H1 (cell line): Measurements from ENCODE around the gene ZNF366. TPM values are rescaled to one million over a fixed set of nuclear protein-coding genes. Genes with fewer than 3 reads are reported as not detected.

ENCODE experiments used
- EZH2 ChIP-seq: fragments of 200-600 bp; sonication (generic); IDR thresholded peaks from 2 replicates; pipeline ENCODE4 v1.7.1; 2012; ENCODE audit warnings: low read depth, mild to moderate bottlenecking, moderate library complexity, low read length, inconsistent platforms; ENCODE audit not compliant: severe bottlenecking
- KDM4A ChIP-seq: IDR thresholded peaks from one replicate; pipeline ENCODE4 v1.7.1; 2012; ENCODE audit warnings: low read depth, mild to moderate bottlenecking, moderate library complexity, low read length, inconsistent platforms; ENCODE audit not compliant: severe bottlenecking
- PHF8 ChIP-seq: fragments of 200-600 bp; sonication (generic); conservative IDR thresholded peaks from 2 replicates; pipeline ENCODE4 v1.7.1; 2012; ENCODE audit warnings: low read depth, mild to moderate bottlenecking, inconsistent platforms, low read length, moderate library complexity
- POLR2A ChIP-seq, 2 experiments: IDR thresholded peaks; 1 replicate in 1 of 2; 2 replicates in 1 of 2; pipeline ENCODE4 v1.6.1; 2011; ENCODE audit warnings: low read depth in 2 of 2, low read length in 2 of 2, mild to moderate bottlenecking in 2 of 2; ENCODE audit errors: control extremely low read depth in 1 of 2
- RAD21 ChIP-seq, 2 experiments: IDR thresholded peaks in 1 of 2; conservative IDR thresholded peaks in 1 of 2; 2 replicates each; pipeline ENCODE4 v1.6.1; 2011; ENCODE audit warnings: low read depth in 2 of 2, low read length in 2 of 2, improper control_type of control experiment in 1 of 2, inconsistent platforms in 1 of 2, mild to moderate bottlenecking in 1 of 2, moderate library complexity in 1 of 2
- RBBP5 ChIP-seq: IDR thresholded peaks from 2 replicates; pipeline ENCODE4 v1.7.1; 2012; ENCODE audit warnings: low read depth, mild to moderate bottlenecking, inconsistent platforms, low read length, moderate library complexity, borderline replicate concordance
- RNF2 ChIP-seq: fragments of 200-900, 300-1000 bp; sonication (generic); IDR thresholded peaks from 2 replicates; pipeline ENCODE4 v1.7.1; 2016; ENCODE audit warnings: borderline replicate concordance, low read depth, mild to moderate bottlenecking, antibody characterized with exemption, low read length; ENCODE audit not compliant: poor library complexity, severe bottlenecking; ENCODE audit errors: missing control alignments
- polyA plus RNA-seq, 7 experiments: library from polyadenylated mRNA; depleted of rRNA in 3 of 7; stranded (reverse) in 5 of 7; unstranded in 2 of 7; fragments of >200 nt in 5 of 7; fragments of 200-250 nt in 2 of 7; gene quantifications; 1 replicate in 5 of 7; 2 replicates in 1 of 7; 4 replicates in 1 of 7; pipeline versions ENCODE4 v1.2.1 to v1.2.3, GENCODE V29; 2011 to 2013; ENCODE audit warnings: missing spikeins in 2 of 7, mixed read lengths in 2 of 7
- total RNA-seq: library from RNA; stranded (reverse); fragmentation: NEBNext Ultra II Directional; extraction: Animal tissue kit (Norgen Biotek cat#: 25700); gene quantifications from 2 replicates; pipeline ENCODE4 v1.2.1, GENCODE V29; 2021
- TF ChIP-seq, protein P1 (sequence below): fragments of 300-600 bp; sonication (generic); IDR thresholded peaks from 2 replicates; pipeline ENCODE4 v1.7.1; 2012; ENCODE audit warnings: low read length, moderate library complexity, mild to moderate bottlenecking, inconsistent platforms; ENCODE audit not compliant: insufficient replicate concordance

The ZNF366 gene
- total and polyA plus RNA-seq, 2 of the 8 experiments (the other 6 are each of a cell fraction or from before 2014, with no cell fraction given) = not detected

DNA sequence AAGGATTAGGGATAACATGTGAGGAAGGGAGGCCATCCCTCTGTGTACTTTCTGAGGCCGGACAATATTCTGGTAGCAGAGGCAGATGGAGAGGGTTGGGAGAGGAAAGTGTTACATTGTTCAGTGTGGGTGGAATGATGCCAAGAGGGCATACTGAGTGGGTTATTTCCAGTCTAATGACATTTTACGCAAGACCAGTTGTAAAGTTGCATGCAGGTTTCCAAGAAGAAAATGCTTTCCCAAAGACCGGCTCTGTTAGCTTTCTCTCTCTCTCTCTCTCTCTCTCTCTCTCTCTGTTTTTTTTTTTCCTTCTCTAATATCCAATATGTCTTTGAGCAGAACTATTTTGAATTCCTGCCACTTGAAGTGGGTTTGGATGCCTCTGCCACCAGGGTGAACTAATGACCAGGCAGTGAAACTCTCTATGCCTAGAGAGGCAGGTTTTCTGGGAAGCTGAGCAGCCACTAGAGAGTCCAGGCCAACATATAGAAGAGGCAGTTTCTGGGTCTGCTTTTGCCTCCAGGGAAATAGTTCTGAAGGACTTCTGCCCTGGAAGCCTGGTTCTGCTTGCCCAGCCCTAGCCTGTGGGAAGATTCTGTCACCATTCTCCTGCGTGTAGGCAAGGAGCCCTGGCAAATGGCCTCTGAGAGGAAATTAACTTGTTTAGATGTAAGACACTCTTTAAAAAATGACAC, 24.4 kb upstream of the ZNF366 start (continued):
- TF ChIP-seq, protein P1, sequence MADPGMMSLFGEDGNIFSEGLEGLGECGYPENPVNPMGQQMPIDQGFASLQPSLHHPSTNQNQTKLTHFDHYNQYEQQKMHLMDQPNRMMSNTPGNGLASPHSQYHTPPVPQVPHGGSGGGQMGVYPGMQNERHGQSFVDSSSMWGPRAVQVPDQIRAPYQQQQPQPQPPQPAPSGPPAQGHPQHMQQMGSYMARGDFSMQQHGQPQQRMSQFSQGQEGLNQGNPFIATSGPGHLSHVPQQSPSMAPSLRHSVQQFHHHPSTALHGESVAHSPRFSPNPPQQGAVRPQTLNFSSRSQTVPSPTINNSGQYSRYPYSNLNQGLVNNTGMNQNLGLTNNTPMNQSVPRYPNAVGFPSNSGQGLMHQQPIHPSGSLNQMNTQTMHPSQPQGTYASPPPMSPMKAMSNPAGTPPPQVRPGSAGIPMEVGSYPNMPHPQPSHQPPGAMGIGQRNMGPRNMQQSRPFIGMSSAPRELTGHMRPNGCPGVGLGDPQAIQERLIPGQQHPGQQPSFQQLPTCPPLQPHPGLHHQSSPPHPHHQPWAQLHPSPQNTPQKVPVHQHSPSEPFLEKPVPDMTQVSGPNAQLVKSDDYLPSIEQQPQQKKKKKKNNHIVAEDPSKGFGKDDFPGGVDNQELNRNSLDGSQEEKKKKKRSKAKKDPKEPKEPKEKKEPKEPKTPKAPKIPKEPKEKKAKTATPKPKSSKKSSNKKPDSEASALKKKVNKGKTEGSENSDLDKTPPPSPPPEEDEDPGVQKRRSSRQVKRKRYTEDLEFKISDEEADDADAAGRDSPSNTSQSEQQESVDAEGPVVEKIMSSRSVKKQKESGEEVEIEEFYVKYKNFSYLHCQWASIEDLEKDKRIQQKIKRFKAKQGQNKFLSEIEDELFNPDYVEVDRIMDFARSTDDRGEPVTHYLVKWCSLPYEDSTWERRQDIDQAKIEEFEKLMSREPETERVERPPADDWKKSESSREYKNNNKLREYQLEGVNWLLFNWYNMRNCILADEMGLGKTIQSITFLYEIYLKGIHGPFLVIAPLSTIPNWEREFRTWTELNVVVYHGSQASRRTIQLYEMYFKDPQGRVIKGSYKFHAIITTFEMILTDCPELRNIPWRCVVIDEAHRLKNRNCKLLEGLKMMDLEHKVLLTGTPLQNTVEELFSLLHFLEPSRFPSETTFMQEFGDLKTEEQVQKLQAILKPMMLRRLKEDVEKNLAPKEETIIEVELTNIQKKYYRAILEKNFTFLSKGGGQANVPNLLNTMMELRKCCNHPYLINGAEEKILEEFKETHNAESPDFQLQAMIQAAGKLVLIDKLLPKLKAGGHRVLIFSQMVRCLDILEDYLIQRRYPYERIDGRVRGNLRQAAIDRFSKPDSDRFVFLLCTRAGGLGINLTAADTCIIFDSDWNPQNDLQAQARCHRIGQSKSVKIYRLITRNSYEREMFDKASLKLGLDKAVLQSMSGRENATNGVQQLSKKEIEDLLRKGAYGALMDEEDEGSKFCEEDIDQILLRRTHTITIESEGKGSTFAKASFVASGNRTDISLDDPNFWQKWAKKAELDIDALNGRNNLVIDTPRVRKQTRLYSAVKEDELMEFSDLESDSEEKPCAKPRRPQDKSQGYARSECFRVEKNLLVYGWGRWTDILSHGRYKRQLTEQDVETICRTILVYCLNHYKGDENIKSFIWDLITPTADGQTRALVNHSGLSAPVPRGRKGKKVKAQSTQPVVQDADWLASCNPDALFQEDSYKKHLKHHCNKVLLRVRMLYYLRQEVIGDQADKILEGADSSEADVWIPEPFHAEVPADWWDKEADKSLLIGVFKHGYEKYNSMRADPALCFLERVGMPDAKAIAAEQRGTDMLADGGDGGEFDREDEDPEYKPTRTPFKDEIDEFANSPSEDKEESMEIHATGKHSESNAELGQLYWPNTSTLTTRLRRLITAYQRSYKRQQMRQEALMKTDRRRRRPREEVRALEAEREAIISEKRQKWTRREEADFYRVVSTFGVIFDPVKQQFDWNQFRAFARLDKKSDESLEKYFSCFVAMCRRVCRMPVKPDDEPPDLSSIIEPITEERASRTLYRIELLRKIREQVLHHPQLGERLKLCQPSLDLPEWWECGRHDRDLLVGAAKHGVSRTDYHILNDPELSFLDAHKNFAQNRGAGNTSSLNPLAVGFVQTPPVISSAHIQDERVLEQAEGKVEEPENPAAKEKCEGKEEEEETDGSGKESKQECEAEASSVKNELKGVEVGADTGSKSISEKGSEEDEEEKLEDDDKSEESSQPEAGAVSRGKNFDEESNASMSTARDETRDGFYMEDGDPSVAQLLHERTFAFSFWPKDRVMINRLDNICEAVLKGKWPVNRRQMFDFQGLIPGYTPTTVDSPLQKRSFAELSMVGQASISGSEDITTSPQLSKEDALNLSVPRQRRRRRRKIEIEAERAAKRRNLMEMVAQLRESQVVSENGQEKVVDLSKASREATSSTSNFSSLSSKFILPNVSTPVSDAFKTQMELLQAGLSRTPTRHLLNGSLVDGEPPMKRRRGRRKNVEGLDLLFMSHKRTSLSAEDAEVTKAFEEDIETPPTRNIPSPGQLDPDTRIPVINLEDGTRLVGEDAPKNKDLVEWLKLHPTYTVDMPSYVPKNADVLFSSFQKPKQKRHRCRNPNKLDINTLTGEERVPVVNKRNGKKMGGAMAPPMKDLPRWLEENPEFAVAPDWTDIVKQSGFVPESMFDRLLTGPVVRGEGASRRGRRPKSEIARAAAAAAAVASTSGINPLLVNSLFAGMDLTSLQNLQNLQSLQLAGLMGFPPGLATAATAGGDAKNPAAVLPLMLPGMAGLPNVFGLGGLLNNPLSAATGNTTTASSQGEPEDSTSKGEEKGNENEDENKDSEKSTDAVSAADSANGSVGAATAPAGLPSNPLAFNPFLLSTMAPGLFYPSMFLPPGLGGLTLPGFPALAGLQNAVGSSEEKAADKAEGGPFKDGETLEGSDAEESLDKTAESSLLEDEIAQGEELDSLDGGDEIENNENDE = no peak
- TF ChIP-seq POLR2A (IDR thresholded peaks at IDR 0.05; ENCODE audit: control extremely low read depth in 1 of 2, low read depth in 2 of 2, low read length in 2 of 2) (no peak), EZH2 (no peak), RBBP5 (no peak), RNF2 (no peak), RAD21 (IDR thresholded peaks at IDR 0.05 in 1 of 2, conservative IDR thresholded peaks at IDR 0.05 in 1 of 2; ENCODE audit: low read depth in 2 of 2, low read length in 2 of 2) (no peak), PHF8 (no peak), KDM4A (no peak)
